ENCODE data around the gene HBG1. TPM values are rescaled to one million over a fixed set of nuclear protein-coding genes. Genes with fewer than 3 reads are reported as not detected.

HBG1 gene
- total and polyA plus RNA-seq, 10 of the 15 experiments (the other 5 are each of a cell fraction or from before 2014, with no cell fraction given) = 0.84 to 2.3 (median 1.9) TPM; not detected in 5

GRCh38 chr11:5226732-5227310 is 22.8 kb downstream of the HBG1 start, which contains the start of gene HBB:
Gene HBB (minus strand): TSS chr11:5227071. CDS start chr11:5227021, 50 bp downstream.
- no peaks in the 10 kb centered on the region for H3K27me3 ChIP-seq (replicated peaks in 1 of 2; ENCODE audit: control insufficient read depth in 2 of 2, insufficient read depth in 2 of 2, low read length in 1 of 2)
- DNase-seq (ENCODE audit: low read depth, low spot score) = no peak
- no peak within 1 kb of the TSS for H3K4me3 ChIP-seq
- intact Hi-C loops (cut with micrococcal nuclease; ENCODE audit: unreplicated experiment) (no loop called here), in situ Hi-C loops (cut with MboI) (no loop called here)
- no peaks in the 10 kb centered on the region for H3K9me3 ChIP-seq (replicated peaks; ENCODE audit: control insufficient read depth, insufficient read depth, low read length)
- H3K27ac ChIP-seq (ENCODE audit: control insufficient read depth, insufficient read depth) = no peak within 1 kb of the TSS
- no peak for ATAC-seq
- BruUV-seq (replicated peaks) = no TSS peak
- no peak within 1 kb of the TSS for H3K9ac ChIP-seq (ENCODE audit: control insufficient read depth, insufficient read depth, low read length)
- ChIA-PET SMC1A (ENCODE audit: uncharacterized antibody, unreplicated experiment) (no interaction called here), RAD21 (ENCODE audit: unreplicated experiment) (no interaction called here), CTCF (no interaction called here), POLR2A (no interaction called here)
- H3K4me2 ChIP-seq (ENCODE audit: control insufficient read depth, insufficient read depth) = no peak within 1 kb of the TSS
- H4K20me1 ChIP-seq (ENCODE audit: control insufficient read depth, insufficient read depth) = no peaks in the 10 kb centered on the region
- no peak within 1 kb of the TSS for H2AFZ ChIP-seq (ENCODE audit: control insufficient read depth, low read depth, low read length)
- 17% methylated on average over 3 of the region's 3 CpGs for WGBS (ENCODE audit: insufficient coverage, insufficient replicate concordance, low lambda C conversion rate, missing lambda C conversion rate)
- H3K36me3 ChIP-seq (ENCODE audit: control insufficient read depth in 2 of 2, insufficient read depth in 2 of 2, low read length in 1 of 2) = no peaks in the 10 kb centered on the region
- no peaks in the 10 kb centered on the region for H3K4me1 ChIP-seq (ENCODE audit: control insufficient read depth, insufficient read depth, low read length)
- no peak for FAIRE-seq
- TF ChIP-seq SMAD5 (IDR thresholded peaks at IDR 0.05; ENCODE audit: low read depth) = no peak
- TF ChIP-seq POLR2AphosphoS2 (IDR thresholded peaks at IDR 0.05; ENCODE audit: low read depth, low read length) = no peak
- no peak for TF ChIP-seq ZNF274 (IDR thresholded peaks at IDR 0.05; ENCODE audit: insufficient read depth, insufficient read length)
- no peak for TF ChIP-seq STAT1 (conservative IDR thresholded peaks at IDR 0.05)
- no peak for TF ChIP-seq SREBF2 (IDR thresholded peaks at IDR 0.05; ENCODE audit: low read length)
- no peak for TF ChIP-seq BRCA1 (IDR thresholded peaks at IDR 0.05; ENCODE audit: low read depth, low read length)
- TF ChIP-seq POLR2A (IDR thresholded peaks at IDR 0.05; ENCODE audit: low read depth, low read length) = no peak
- no peak for TF ChIP-seq CREB1 (IDR thresholded peaks at IDR 0.05; ENCODE audit: low read depth)
- no peak for TF ChIP-seq BHLHE40 (IDR thresholded peaks at IDR 0.05; ENCODE audit: borderline replicate concordance in 1 of 2, low read depth in 2 of 2, low read length in 1 of 2)
- no peak for TF ChIP-seq CBX5 (IDR thresholded peaks at IDR 0.05; ENCODE audit: low read depth)
- no peak for TF ChIP-seq HCFC1 (IDR thresholded peaks at IDR 0.05; ENCODE audit: low read length)
- no peak for TF ChIP-seq PKNOX1 (IDR thresholded peaks at IDR 0.05)
- no peak for TF ChIP-seq SIN3A (IDR thresholded peaks at IDR 0.05; ENCODE audit: low read depth, low read length)
- H3K79me2 ChIP-seq (ENCODE audit: control insufficient read depth, insufficient read depth, low read length) = no peaks in the 10 kb centered on the region

Data from GM12878 (cell line).